ENCODE data around the gene ALCAM.

The ALCAM gene

GRCh38 chr3:105347625-105348302 lies 18.9 kb upstream of the ALCAM start:
- DNase-seq (ENCODE audit: low read depth) = no peak
- no peak overlapping the region for H3K4me3 ChIP-seq (ENCODE audit: low read length)
- no peak for TF ChIP-seq CTCF (IDR thresholded peaks at IDR 0.05; ENCODE audit: insufficient read depth, low read depth, low read length, missing control alignments)

DNA sequence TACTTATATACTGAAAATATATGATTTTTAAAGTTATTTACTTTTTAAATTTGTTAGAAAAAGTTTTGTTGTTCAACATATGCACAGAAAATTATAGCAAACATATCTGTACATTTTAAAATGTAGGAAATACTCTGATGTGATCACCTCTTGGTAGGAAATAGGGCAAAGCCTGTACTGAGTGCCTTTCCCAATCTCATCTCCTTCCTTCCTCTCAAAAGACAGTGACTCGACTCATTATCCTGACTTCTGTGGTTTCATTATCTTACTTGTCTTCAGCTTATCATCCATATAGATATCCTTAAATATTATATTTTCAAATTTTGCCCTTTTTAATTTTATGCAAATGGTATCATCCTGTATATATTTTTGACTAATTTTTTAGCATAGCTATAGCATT lies 18.4 kb upstream of the ALCAM start:
- no peak for TF ChIP-seq CTCF (IDR thresholded peaks at IDR 0.05; ENCODE audit: insufficient read depth, low read depth, low read length, missing control alignments)
- no peak overlapping the region for H3K4me3 ChIP-seq (ENCODE audit: low read length)
- no peak for DNase-seq (ENCODE audit: low read depth)

- DNase-seq (ENCODE audit: low read depth) = peak; percentile 38
Observed at GRCh38 chr3:105349684-105350387, 16.9 kb upstream of the ALCAM start.

GRCh38 chr3:105351821-105352220 lies 14.9 kb upstream of the ALCAM start:
- H3K4me3 ChIP-seq (ENCODE audit: low read length) = no peak overlapping the region
- TF ChIP-seq CTCF (IDR thresholded peaks at IDR 0.05; ENCODE audit: insufficient read depth, low read depth, low read length, missing control alignments) = no peak
- peak; percentile 76 for DNase-seq (ENCODE audit: low read depth)

More at GRCh38 chr3:105349684-105350387, 16.9 kb upstream of the ALCAM start:
- no peak for TF ChIP-seq CTCF (IDR thresholded peaks at IDR 0.05; ENCODE audit: insufficient read depth, low read depth, low read length, missing control alignments)
- no peak overlapping the region for H3K4me3 ChIP-seq (ENCODE audit: low read length)

DNA sequence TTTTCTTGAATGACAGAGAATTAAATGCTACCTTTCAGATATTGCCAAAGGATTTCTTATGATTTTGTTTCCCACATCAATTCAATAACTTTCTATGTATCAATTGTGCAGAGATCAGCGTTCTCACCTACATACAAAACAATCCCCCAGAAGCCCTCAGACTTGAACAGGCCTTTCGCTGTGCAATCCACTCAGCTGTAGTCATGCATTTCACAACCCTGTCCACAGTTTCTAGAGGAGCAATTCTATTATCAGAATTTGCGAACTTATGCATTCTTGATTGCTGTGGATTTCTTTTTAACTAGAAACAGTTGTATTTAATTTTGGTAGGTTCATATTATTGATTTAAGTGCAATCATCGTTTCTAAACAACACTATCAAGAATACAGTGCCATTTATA lies 13.7 kb upstream of the ALCAM start:
- TF ChIP-seq CTCF (IDR thresholded peaks at IDR 0.05; ENCODE audit: insufficient read depth, low read depth, low read length, missing control alignments) = no peak
- no peak overlapping the region for H3K4me3 ChIP-seq (ENCODE audit: low read length)
- DNase-seq (ENCODE audit: low read depth) = peak; percentile 32

- peak; percentile 73 for DNase-seq (ENCODE audit: low read depth)
- TF ChIP-seq CTCF (IDR thresholded peaks at IDR 0.05; ENCODE audit: insufficient read depth, low read depth, low read length, missing control alignments) = no peak
- H3K4me3 ChIP-seq (ENCODE audit: low read length) = peak overlapping the region; percentile 27
Observed at GRCh38 chr3:105353485-105354161, 13.1 kb upstream of the ALCAM start.

Measured in epithelial cell of esophagus (primary cell).